ENCODE results near the gene MS4A14. TPM values are rescaled to one million over a fixed set of nuclear protein-coding genes. Genes with fewer than 3 reads are reported as not detected.

The MS4A14 gene
- total and polyA plus RNA-seq, 2 experiments from 2014 or later = not detected

DNA sequence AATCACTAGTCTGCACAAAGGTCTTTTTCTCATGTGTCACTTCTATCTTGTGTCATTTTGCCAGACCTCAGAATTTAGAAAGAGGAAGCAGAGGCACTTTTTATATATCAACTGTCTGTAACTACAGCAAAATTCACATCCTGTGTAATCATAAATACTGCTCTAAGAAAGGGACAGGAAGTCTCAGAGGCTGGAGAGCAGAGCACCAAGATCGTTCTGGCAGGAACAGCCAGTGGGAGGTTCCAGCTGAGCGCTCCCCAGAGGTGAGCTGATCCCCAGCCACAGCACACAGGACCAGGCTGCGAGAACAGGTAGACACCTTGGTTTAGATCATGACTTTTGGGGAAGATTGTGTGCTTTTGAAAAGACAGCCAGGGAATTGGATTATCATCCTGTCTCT is 17.9 kb upstream of the MS4A14 start, which contains the start of gene MS4A7:
TSS of gene MS4A7 (plus strand) at position 179 of the 400 bp plus-strand sequence. CDS start 4,610 bp downstream, outside the sequence.
- Histone ChIP-seq H3K27me3 (ENCODE audit: insufficient read depth) (no peaks in the 10 kb centered on the region), H4K20me1 (replicated peaks; ENCODE audit: insufficient read depth) (no peaks in the 10 kb centered on the region), H3K4me2 (no peak within 1 kb of the TSS), H3K79me2 (replicated peaks; ENCODE audit: insufficient read depth) (no peaks in the 10 kb centered on the region), H3F3A (replicated peaks; ENCODE audit: low read depth) (no peaks in the 10 kb centered on the region), H3K36me3 (ENCODE audit: insufficient read depth) (no peaks in the 10 kb centered on the region), H3K9me2 (ENCODE audit: insufficient read depth) (peaks cover 22% of the 10 kb centered on the region), H3K4me3 (no peak within 1 kb of the TSS), H2AFZ (no peak within 1 kb of the TSS), H3K27ac (ENCODE audit: low read depth) (no peak within 1 kb of the TSS), H3K4me1 (ENCODE audit: insufficient read depth) (no peaks in the 10 kb centered on the region)
- no peak within 1 kb of the TSS for H3K4me3 Mint-ChIP-seq
- H3K27me3 Mint-ChIP-seq (ENCODE audit: insufficient read depth, low read depth, poor library complexity) = no peaks in the 10 kb centered on the region
- TF ChIP-seq, protein P1, sequence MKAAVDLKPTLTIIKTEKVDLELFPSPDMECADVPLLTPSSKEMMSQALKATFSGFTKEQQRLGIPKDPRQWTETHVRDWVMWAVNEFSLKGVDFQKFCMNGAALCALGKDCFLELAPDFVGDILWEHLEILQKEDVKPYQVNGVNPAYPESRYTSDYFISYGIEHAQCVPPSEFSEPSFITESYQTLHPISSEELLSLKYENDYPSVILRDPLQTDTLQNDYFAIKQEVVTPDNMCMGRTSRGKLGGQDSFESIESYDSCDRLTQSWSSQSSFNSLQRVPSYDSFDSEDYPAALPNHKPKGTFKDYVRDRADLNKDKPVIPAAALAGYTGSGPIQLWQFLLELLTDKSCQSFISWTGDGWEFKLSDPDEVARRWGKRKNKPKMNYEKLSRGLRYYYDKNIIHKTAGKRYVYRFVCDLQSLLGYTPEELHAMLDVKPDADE (IDR thresholded peaks at IDR 0.05) = no peak
- TF ChIP-seq JUNB (IDR thresholded peaks at IDR 0.05; ENCODE audit: unreplicated experiment) = no peak
- TF ChIP-seq CREB1 (CRISPR knock-in tag; IDR thresholded peaks at IDR 0.05; ENCODE audit: low read depth) = no peak
- TF ChIP-seq NANOG (IDR thresholded peaks at IDR 0.05; ENCODE audit: borderline replicate concordance) = no peak
- TF ChIP-seq STAT1 (IDR thresholded peaks at IDR 0.05; ENCODE audit: unreplicated experiment) = no peak
- TF ChIP-seq REST (IDR thresholded peaks at IDR 0.05; ENCODE audit: unreplicated experiment) = no peak
- TF ChIP-seq ZNF114 (CRISPR knock-in tag; IDR thresholded peaks at IDR 0.05) = no peak
- TF ChIP-seq ZNF331 (CRISPR knock-in tag; IDR thresholded peaks at IDR 0.05; ENCODE audit: low read depth) = no peak
- no peak for TF ChIP-seq POLR2AphosphoS5 (IDR thresholded peaks at IDR 0.05; ENCODE audit: low read depth)
- TF ChIP-seq, protein P2, sequence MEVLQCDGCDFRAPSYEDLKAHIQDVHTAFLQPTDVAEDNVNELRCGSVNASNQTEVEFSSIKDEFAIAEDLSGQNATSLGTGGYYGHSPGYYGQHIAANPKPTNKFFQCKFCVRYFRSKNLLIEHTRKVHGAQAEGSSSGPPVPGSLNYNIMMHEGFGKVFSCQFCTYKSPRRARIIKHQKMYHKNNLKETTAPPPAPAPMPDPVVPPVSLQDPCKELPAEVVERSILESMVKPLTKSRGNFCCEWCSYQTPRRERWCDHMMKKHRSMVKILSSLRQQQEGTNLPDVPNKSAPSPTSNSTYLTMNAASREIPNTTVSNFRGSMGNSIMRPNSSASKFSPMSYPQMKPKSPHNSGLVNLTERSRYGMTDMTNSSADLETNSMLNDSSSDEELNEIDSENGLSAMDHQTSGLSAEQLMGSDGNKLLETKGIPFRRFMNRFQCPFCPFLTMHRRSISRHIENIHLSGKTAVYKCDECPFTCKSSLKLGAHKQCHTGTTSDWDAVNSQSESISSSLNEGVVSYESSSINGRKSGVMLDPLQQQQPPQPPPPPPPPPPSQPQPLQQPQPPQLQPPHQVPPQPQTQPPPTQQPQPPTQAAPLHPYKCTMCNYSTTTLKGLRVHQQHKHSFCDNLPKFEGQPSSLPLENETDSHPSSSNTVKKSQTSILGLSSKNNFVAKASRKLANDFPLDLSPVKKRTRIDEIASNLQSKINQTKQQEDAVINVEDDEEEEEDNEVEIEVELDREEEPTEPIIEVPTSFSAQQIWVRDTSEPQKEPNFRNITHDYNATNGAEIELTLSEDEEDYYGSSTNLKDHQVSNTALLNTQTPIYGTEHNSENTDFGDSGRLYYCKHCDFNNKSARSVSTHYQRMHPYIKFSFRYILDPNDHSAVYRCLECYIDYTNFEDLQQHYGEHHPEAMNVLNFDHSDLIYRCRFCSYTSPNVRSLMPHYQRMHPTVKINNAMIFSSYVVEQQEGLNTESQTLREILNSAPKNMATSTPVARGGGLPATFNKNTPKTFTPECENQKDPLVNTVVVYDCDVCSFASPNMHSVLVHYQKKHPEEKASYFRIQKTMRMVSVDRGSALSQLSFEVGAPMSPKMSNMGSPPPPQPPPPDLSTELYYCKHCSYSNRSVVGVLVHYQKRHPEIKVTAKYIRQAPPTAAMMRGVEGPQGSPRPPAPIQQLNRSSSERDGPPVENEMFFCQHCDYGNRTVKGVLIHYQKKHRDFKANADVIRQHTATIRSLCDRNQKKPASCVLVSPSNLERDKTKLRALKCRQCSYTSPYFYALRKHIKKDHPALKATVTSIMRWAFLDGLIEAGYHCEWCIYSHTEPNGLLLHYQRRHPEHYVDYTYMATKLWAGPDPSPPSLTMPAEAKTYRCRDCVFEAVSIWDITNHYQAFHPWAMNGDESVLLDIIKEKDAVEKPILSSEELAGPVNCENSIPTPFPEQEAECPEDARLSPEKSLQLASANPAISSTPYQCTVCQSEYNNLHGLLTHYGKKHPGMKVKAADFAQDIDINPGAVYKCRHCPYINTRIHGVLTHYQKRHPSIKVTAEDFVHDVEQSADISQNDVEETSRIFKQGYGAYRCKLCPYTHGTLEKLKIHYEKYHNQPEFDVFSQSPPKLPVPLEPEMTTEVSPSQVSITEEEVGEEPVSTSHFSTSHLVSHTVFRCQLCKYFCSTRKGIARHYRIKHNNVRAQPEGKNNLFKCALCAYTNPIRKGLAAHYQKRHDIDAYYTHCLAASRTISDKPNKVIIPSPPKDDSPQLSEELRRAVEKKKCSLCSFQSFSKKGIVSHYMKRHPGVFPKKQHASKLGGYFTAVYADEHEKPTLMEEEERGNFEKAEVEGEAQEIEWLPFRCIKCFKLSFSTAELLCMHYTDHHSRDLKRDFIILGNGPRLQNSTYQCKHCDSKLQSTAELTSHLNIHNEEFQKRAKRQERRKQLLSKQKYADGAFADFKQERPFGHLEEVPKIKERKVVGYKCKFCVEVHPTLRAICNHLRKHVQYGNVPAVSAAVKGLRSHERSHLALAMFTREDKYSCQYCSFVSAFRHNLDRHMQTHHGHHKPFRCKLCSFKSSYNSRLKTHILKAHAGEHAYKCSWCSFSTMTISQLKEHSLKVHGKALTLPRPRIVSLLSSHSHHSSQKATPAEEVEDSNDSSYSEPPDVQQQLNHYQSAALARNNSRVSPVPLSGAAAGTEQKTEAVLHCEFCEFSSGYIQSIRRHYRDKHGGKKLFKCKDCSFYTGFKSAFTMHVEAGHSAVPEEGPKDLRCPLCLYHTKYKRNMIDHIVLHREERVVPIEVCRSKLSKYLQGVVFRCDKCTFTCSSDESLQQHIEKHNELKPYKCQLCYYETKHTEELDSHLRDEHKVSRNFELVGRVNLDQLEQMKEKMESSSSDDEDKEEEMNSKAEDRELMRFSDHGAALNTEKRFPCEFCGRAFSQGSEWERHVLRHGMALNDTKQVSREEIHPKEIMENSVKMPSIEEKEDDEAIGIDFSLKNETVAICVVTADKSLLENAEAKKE (CRISPR knock-in tag; IDR thresholded peaks at IDR 0.05) = no peak
- TF ChIP-seq EZH2 (IDR thresholded peaks at IDR 0.05; ENCODE audit: low read depth, unreplicated experiment) = no peak
- no peak for TF ChIP-seq CTCF (conservative IDR thresholded peaks at IDR 0.05; ENCODE audit: low read depth in 2 of 2)
- H3K27ac Mint-ChIP-seq = no peak within 1 kb of the TSS
- DNase-seq (ENCODE audit: low spot score) (no peak), ATAC-seq (no peak)
- no peaks in the 10 kb centered on the region for H3K4me1 Mint-ChIP-seq
- H3K36me3 Mint-ChIP-seq (ENCODE audit: low read depth) = no peaks in the 10 kb centered on the region
- H3K9me3 Mint-ChIP-seq = no peaks in the 10 kb centered on the region; the same call in 1 of the 3 replicates
